Liver (tissue), 9 donors: ENCODE results near the gene PTP4A2. TPM values are rescaled to one million over a fixed set of nuclear protein-coding genes. Genes with fewer than 3 reads are reported as not detected.

Experiments
- DNase-seq: peaks from one replicate; pipeline ENCODE4 v3.0.0-alpha.2; 2017; ENCODE audit warnings: low spot score
- H3K27ac ChIP-seq, 2 donors: one replicate each; pipeline ENCODE4 v1.7.0; 2013; ENCODE audit warnings: inconsistent platforms in 2 of 2, low read length in 2 of 2, control low read depth in 1 of 2, low read depth in 1 of 2, mild to moderate bottlenecking in 1 of 2
- H3K27me3 ChIP-seq, 4 donors: one replicate each; pipeline versions ENCODE4 v1.6.1 to v1.7.0; 2013; ENCODE audit warnings: low read length in 3 of 4, inconsistent platforms in 1 of 4, mild to moderate bottlenecking in 1 of 4, moderate library complexity in 1 of 4; ENCODE audit not compliant: control insufficient read depth in 4 of 4, insufficient read depth in 4 of 4
- H3K36me3 ChIP-seq, 4 donors: one replicate each; pipeline versions ENCODE4 v1.6.1 to v1.7.0; 2013; ENCODE audit warnings: low read length in 3 of 4, mild to moderate bottlenecking in 3 of 4, low read depth in 1 of 4, moderate library complexity in 1 of 4; ENCODE audit not compliant: control insufficient read depth in 4 of 4, insufficient read depth in 3 of 4
- H3K4me1 ChIP-seq, 4 donors: one replicate each; pipeline versions ENCODE4 v1.6.1 to v1.7.0; 2013; ENCODE audit warnings: low read length in 3 of 4, mild to moderate bottlenecking in 3 of 4, moderate library complexity in 1 of 4; ENCODE audit not compliant: control insufficient read depth in 4 of 4, insufficient read depth in 4 of 4
- H3K4me3 ChIP-seq, 3 donors: one replicate each; pipeline versions ENCODE4 v1.6.1 to v1.7.0; 2013; ENCODE audit warnings: low read length in 3 of 3, control low read depth in 1 of 3, low read depth in 1 of 3, mild to moderate bottlenecking in 1 of 3
- H3K9ac ChIP-seq, 2 donors: one replicate each; pipeline ENCODE4 v1.7.0; 2013; ENCODE audit warnings: low read length in 2 of 2, mild to moderate bottlenecking in 2 of 2, moderate library complexity in 2 of 2, control low read depth in 1 of 2, low read depth in 1 of 2
- H3K9me3 ChIP-seq, 4 donors: one replicate each; pipeline versions ENCODE4 v1.6.1 to v1.7.0; 2013; ENCODE audit warnings: low read length in 3 of 4; ENCODE audit not compliant: control insufficient read depth in 4 of 4
- EGR1 ChIP-seq, 2 donors: IDR thresholded peaks; 2 replicates each; pipeline ENCODE4 v1.6.1; 2016 to 2018; ENCODE audit warnings: antibody characterized with exemption in 2 of 2, low read depth in 2 of 2
- FOXA1 ChIP-seq: IDR thresholded peaks from 2 replicates; pipeline ENCODE4 v1.6.1; 2016; ENCODE audit warnings: antibody characterized with exemption
- FOXA2 ChIP-seq: IDR thresholded peaks from 2 replicates; pipeline ENCODE4 v1.6.1; 2016; ENCODE audit warnings: antibody characterized with exemption
- GABPA ChIP-seq, 2 donors: IDR thresholded peaks in 1 of 2; conservative IDR thresholded peaks in 1 of 2; 2 replicates each; pipeline ENCODE4 v1.6.1; 2016; ENCODE audit warnings: antibody characterized with exemption in 2 of 2, mild to moderate bottlenecking in 1 of 2, moderate library complexity in 1 of 2
- HNF4A ChIP-seq, 2 donors: conservative IDR thresholded peaks; 2 replicates each; pipeline ENCODE4 v1.6.1; 2016; ENCODE audit warnings: antibody characterized with exemption in 2 of 2, mild to moderate bottlenecking in 2 of 2
- HNF4G ChIP-seq: IDR thresholded peaks from 2 replicates; pipeline ENCODE4 v1.6.1; 2016; ENCODE audit warnings: antibody characterized with exemption
- JUND ChIP-seq, 2 donors: IDR thresholded peaks; 2 replicates each; pipeline ENCODE4 v1.6.1; 2016; ENCODE audit warnings: antibody characterized with exemption in 2 of 2
- NR2F2 ChIP-seq: IDR thresholded peaks from 2 replicates; pipeline ENCODE4 v1.6.1; 2016; ENCODE audit warnings: antibody characterized with exemption
- RAD21 ChIP-seq, 2 donors: IDR thresholded peaks; 2 replicates each; pipeline ENCODE4 v1.6.1; 2016; ENCODE audit warnings: antibody characterized with exemption in 2 of 2, mild to moderate bottlenecking in 2 of 2
- RXRA ChIP-seq, 2 donors: IDR thresholded peaks; 2 replicates each; pipeline ENCODE4 v1.6.1; 2017 to 2018; ENCODE audit warnings: antibody characterized with exemption in 2 of 2, mild to moderate bottlenecking in 1 of 2
- SP1 ChIP-seq: IDR thresholded peaks from 2 replicates; pipeline ENCODE4 v1.6.1; 2018; ENCODE audit warnings: antibody characterized with exemption, mild to moderate bottlenecking
- TAF1 ChIP-seq: conservative IDR thresholded peaks from 2 replicates; pipeline ENCODE4 v1.6.1; 2016; ENCODE audit warnings: antibody characterized with exemption, mild to moderate bottlenecking
- YY1 ChIP-seq: IDR thresholded peaks from 2 replicates; pipeline ENCODE4 v1.6.1; 2016; ENCODE audit warnings: antibody characterized with exemption, mild to moderate bottlenecking
- WGBS: extraction: QIAGEN DNeasy Blood & Tissue Kit; methylation state at CpG from one replicate; pipeline ENCODE4 v1.1.7; 2013; 5-methylcytosine and 5-hydroxymethylcytosine counted together
- polyA plus RNA-seq, 2 donors: library from polyadenylated mRNA; stranded (reverse) in 1 of 2; unstranded in 1 of 2; fragments of 200-250 nt in 1 of 2; fragments of >200 nt in 1 of 2; fragmentation: Nextera tagmentation in 1 of 2; extraction: Ambion mirVana in 1 of 2; gene quantifications; one replicate each; pipeline versions ENCODE4 v1.2.1 to v1.2.3, GENCODE V29; 2013 to 2015
- total RNA-seq, 2 donors: library from RNA; depleted of rRNA; stranded (reverse); fragments of >200 nt; gene quantifications; one replicate each; pipeline ENCODE4 v1.2.3, GENCODE V29; 2014
- TF ChIP-seq, protein P1 (sequence below): IDR thresholded peaks from 2 replicates; pipeline ENCODE4 v1.6.1; 2016; ENCODE audit warnings: antibody characterized with exemption, mild to moderate bottlenecking
- TF ChIP-seq, protein P2 (sequence below): IDR thresholded peaks from 2 replicates; pipeline ENCODE4 v1.6.1; 2016; ENCODE audit warnings: antibody characterized with exemption
- TF ChIP-seq, protein P3 (sequence below): IDR thresholded peaks from 2 replicates; pipeline ENCODE4 v1.6.1; 2016; ENCODE audit warnings: antibody characterized with exemption
- TF ChIP-seq, protein P4 (sequence below): fragments of 150-350 bp; IDR thresholded peaks from 2 replicates; pipeline ENCODE4 v1.5.1; 2017; ENCODE audit warnings: improper control_type of control experiment, low read depth, low read length; ENCODE audit not compliant: missing input control
- TF ChIP-seq, protein P5 (sequence below): IDR thresholded peaks from 2 replicates; pipeline ENCODE4 v1.6.1; 2016; ENCODE audit warnings: antibody characterized with exemption
- donor health status: healthy.
- donor health status: healthy.
- donor health status: healthy.
- donor health status: healthy.
- donor health status: healthy.

PTP4A2 gene
- total and polyA plus RNA-seq, 4 donors: 47.7 to 98.1 (median 71.9) TPM

DNA sequence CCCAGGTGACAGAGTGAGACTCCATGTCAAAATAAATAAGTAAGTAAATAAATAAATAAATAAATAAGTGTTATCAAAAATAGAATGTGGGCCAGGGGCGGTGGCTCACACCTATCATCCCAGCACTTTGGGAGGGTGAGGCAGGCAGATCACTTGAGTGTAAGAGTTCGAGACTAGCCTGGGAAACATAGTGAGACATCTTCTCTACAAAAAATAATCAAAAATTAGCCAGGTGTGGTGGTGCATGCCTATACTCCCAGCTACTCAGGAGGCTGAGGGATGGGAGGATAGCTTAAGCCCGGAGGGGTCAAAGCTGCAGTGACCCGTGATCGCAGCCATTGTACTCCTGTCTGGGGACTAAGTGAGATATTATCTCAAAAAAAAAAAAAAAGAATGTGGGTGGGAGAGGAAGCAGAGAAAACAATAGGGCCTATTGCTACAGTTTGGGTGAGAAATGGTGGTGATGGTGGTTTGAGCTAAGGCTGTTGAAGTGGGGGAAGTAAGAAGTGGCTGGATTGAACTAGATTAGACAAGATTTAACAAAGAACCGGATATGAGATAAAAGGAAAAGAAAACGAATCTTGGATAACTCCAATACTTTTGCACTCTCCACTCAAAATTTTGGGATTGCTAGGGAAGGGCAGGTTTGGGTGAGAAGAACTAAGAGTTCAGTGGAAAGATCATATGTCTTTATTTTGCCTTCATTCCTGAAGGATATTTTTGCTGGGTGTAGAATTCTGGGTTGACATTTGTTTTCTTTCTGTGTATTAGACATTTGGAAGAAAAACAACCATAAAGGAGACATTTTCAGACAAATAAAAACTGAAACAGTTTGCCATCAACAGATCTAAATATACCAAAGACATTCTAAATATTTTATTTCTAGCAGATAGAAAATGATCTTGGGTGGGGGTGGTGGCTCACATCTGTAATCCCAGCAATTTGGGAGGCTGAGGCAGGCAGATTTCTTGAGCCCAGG, 65.2 kb downstream of the PTP4A2 start:
- WGBS: 83% methylated on average over 7 of the region's 7 CpGs
- no peaks in the 10 kb centered on the region for H3K9me3 ChIP-seq
- H3K27me3 ChIP-seq: no peaks in the 10 kb centered on the region
- no peak overlapping the region for H3K9ac ChIP-seq
- H3K27ac ChIP-seq: no peak overlapping the region
- peaks cover 0 to 6% (median 5%) of the 10 kb centered on the region in 4 donors for H3K4me1 ChIP-seq
- TF ChIP-seq, protein P1, sequence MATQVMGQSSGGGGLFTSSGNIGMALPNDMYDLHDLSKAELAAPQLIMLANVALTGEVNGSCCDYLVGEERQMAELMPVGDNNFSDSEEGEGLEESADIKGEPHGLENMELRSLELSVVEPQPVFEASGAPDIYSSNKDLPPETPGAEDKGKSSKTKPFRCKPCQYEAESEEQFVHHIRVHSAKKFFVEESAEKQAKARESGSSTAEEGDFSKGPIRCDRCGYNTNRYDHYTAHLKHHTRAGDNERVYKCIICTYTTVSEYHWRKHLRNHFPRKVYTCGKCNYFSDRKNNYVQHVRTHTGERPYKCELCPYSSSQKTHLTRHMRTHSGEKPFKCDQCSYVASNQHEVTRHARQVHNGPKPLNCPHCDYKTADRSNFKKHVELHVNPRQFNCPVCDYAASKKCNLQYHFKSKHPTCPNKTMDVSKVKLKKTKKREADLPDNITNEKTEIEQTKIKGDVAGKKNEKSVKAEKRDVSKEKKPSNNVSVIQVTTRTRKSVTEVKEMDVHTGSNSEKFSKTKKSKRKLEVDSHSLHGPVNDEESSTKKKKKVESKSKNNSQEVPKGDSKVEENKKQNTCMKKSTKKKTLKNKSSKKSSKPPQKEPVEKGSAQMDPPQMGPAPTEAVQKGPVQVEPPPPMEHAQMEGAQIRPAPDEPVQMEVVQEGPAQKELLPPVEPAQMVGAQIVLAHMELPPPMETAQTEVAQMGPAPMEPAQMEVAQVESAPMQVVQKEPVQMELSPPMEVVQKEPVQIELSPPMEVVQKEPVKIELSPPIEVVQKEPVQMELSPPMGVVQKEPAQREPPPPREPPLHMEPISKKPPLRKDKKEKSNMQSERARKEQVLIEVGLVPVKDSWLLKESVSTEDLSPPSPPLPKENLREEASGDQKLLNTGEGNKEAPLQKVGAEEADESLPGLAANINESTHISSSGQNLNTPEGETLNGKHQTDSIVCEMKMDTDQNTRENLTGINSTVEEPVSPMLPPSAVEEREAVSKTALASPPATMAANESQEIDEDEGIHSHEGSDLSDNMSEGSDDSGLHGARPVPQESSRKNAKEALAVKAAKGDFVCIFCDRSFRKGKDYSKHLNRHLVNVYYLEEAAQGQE: no peak
- TF ChIP-seq SP1: no peak
- H3K36me3 ChIP-seq: no peaks in the 10 kb centered on the region
- H3K4me3 ChIP-seq: no peak overlapping the region
- no peak for DNase-seq

DNA sequence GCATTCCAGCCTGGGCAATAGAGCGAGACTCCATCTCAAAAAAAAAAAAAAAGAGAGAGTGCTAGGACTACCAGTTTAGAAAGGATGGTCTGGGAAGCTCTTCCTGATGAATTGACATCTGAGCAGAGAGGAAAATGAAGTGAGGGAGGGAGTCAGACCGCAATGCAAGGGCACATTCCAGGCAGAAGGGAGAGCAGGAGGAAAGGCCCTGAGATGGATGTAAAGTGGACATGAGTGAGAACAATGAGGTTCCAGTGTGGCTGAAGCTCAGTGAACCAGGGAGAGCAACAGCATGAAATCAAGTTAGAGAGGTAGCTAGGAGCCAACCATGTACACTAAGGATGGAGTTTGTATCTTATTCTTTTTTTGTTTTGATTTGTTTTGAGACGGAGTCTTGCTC, 66.5 kb downstream of the PTP4A2 start:
- TF ChIP-seq RXRA (IDR thresholded peaks at IDR 0.05): no peak
- TF ChIP-seq EGR1 (IDR thresholded peaks at IDR 0.05; ENCODE audit: low read depth in 2 of 2): no peak
- TF ChIP-seq, protein P2, sequence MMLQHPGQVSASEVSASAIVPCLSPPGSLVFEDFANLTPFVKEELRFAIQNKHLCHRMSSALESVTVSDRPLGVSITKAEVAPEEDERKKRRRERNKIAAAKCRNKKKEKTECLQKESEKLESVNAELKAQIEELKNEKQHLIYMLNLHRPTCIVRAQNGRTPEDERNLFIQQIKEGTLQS: no peak
- TF ChIP-seq GABPA (IDR thresholded peaks at IDR 0.05 in 1 of 2, conservative IDR thresholded peaks at IDR 0.05 in 1 of 2): no peak
- TF ChIP-seq YY1: no peak
- TF ChIP-seq, protein P3, sequence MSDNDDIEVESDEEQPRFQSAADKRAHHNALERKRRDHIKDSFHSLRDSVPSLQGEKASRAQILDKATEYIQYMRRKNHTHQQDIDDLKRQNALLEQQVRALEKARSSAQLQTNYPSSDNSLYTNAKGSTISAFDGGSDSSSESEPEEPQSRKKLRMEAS: no peak
- TF ChIP-seq FOXA1: no peak
- no peak for TF ChIP-seq HNF4G
- TF ChIP-seq, protein P4, sequence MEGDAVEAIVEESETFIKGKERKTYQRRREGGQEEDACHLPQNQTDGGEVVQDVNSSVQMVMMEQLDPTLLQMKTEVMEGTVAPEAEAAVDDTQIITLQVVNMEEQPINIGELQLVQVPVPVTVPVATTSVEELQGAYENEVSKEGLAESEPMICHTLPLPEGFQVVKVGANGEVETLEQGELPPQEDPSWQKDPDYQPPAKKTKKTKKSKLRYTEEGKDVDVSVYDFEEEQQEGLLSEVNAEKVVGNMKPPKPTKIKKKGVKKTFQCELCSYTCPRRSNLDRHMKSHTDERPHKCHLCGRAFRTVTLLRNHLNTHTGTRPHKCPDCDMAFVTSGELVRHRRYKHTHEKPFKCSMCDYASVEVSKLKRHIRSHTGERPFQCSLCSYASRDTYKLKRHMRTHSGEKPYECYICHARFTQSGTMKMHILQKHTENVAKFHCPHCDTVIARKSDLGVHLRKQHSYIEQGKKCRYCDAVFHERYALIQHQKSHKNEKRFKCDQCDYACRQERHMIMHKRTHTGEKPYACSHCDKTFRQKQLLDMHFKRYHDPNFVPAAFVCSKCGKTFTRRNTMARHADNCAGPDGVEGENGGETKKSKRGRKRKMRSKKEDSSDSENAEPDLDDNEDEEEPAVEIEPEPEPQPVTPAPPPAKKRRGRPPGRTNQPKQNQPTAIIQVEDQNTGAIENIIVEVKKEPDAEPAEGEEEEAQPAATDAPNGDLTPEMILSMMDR: no peak
- TF ChIP-seq FOXA2: no peak
- TF ChIP-seq RAD21 (IDR thresholded peaks at IDR 0.05): no peak
- no peak for TF ChIP-seq SP1
- TF ChIP-seq, protein P5, sequence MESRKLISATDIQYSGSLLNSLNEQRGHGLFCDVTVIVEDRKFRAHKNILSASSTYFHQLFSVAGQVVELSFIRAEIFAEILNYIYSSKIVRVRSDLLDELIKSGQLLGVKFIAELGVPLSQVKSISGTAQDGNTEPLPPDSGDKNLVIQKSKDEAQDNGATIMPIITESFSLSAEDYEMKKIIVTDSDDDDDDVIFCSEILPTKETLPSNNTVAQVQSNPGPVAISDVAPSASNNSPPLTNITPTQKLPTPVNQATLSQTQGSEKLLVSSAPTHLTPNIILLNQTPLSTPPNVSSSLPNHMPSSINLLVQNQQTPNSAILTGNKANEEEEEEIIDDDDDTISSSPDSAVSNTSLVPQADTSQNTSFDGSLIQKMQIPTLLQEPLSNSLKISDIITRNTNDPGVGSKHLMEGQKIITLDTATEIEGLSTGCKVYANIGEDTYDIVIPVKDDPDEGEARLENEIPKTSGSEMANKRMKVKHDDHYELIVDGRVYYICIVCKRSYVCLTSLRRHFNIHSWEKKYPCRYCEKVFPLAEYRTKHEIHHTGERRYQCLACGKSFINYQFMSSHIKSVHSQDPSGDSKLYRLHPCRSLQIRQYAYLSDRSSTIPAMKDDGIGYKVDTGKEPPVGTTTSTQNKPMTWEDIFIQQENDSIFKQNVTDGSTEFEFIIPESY: no peak
- TF ChIP-seq HNF4A (conservative IDR thresholded peaks at IDR 0.05): no peak
- TF ChIP-seq, protein P1: no peak
- TF ChIP-seq NR2F2: no peak
- TF ChIP-seq JUND (IDR thresholded peaks at IDR 0.05): no peak
- no peak for TF ChIP-seq TAF1
- WGBS: 94% methylated on average over 3 of the region's 3 CpGs
- H3K4me3 ChIP-seq: no peak overlapping the region
- H3K27ac ChIP-seq: no peak overlapping the region
- H3K4me1 ChIP-seq: peaks cover 0 to 6% (median 5%) of the 10 kb centered on the region in 4 donors
- H3K9ac ChIP-seq: no peak overlapping the region
- H3K9me3 ChIP-seq: no peaks in the 10 kb centered on the region
- no peak for DNase-seq
- H3K36me3 ChIP-seq: no peaks in the 10 kb centered on the region
- no peaks in the 10 kb centered on the region for H3K27me3 ChIP-seq
